ENCODE measurements around the gene TBC1D1.
A peak's percentile ranks its signal among the peaks of the same experiment; 100 is the strongest.
"Not testable (repeated sequence)": the region's sequence is repeated elsewhere in the genome, so short reads cannot be mapped to it uniquely, and the experiment has no call there.

Gene TBC1D1

GRCh38 chr4:37966044-37966443 lies 75.2 kb downstream of the TBC1D1 start:
- no peak for ATAC-seq
- DNase-seq = no peak

GRCh38 chr4:37967736-37968135 lies 76.9 kb downstream of the TBC1D1 start:
- no peak for DNase-seq
- ATAC-seq = no peak

GRCh38 chr4:37968747-37969146 lies 77.9 kb downstream of the TBC1D1 start:
- no peak for DNase-seq

GRCh38 chr4:37970702-37971101 lies 79.8 kb downstream of the TBC1D1 start:
- ATAC-seq = peak; percentile 84
- peak; percentile 69 for DNase-seq

More at GRCh38 chr4:37968747-37969146, 77.9 kb downstream of the TBC1D1 start:
- no peak for ATAC-seq

- ATAC-seq (no peak), DNase-seq (no peak)
Observed at GRCh38 chr4:37971202-37971601, 80.3 kb downstream of the TBC1D1 start.

GRCh38 chr4:37973441-37973840 lies 82.6 kb downstream of the TBC1D1 start:
- DNase-seq = no peak
- no peak for ATAC-seq

- ATAC-seq, DNase-seq: not testable (repeated sequence)
Observed at GRCh38 chr4:37975321-37975822, 84.5 kb downstream of the TBC1D1 start.

- ATAC-seq (no peak), DNase-seq (no peak)
Observed at GRCh38 chr4:37976507-37976906, 85.6 kb downstream of the TBC1D1 start.

GRCh38 chr4:37976991-37977470 lies 86.1 kb downstream of the TBC1D1 start:
- ATAC-seq (peak; percentile 84), DNase-seq (peak; percentile 87)

- DNase-seq (peak; percentile 77), ATAC-seq (peak; percentile 72)
Observed at GRCh38 chr4:37977471-37978247, 86.8 kb downstream of the TBC1D1 start.

- peak; percentile 47 for DNase-seq
- ATAC-seq = peak; percentile 27
Observed at GRCh38 chr4:37978248-37978924, 87.5 kb downstream of the TBC1D1 start.

- DNase-seq (no peak), ATAC-seq (no peak)
Observed at GRCh38 chr4:37980246-37980645, 89.4 kb downstream of the TBC1D1 start.

GRCh38 chr4:37981425-37981824 lies 90.5 kb downstream of the TBC1D1 start:
- DNase-seq (no peak), ATAC-seq (no peak)

- DNase-seq (no peak), ATAC-seq (no peak)
Observed at GRCh38 chr4:37981844-37982720, 91.2 kb downstream of the TBC1D1 start.

- ATAC-seq = no peak
Observed at GRCh38 chr4:37982736-37983135, 91.9 kb downstream of the TBC1D1 start.

GRCh38 chr4:37983951-37984350 lies 93.1 kb downstream of the TBC1D1 start:
- ATAC-seq (no peak), DNase-seq (no peak)

More at GRCh38 chr4:37982736-37983135, 91.9 kb downstream of the TBC1D1 start:
- DNase-seq = no peak

GRCh38 chr4:37985730-37986275 lies 94.9 kb downstream of the TBC1D1 start:
- no peak for DNase-seq
- ATAC-seq = no peak

- ATAC-seq (no peak), DNase-seq (no peak)
Observed at GRCh38 chr4:37988670-37989069, 97.8 kb downstream of the TBC1D1 start.

GRCh38 chr4:37989398-37990260 lies 98.7 kb downstream of the TBC1D1 start:
- DNase-seq (no peak), ATAC-seq (no peak)

- DNase-seq (no peak), ATAC-seq (no peak)
Observed at GRCh38 chr4:37990731-37991245, 99.9 kb downstream of the TBC1D1 start.

All from stimulated activated naive CD8-positive, alpha-beta T cell treated with anti-CD3 and anti-CD28 coated beads, Interleukin-15, Interleukin-2, amounts not matched to agents 100 U/mL and 50 U/mL, for 24 hours (primary cell).